ENCODE measurements around the gene C3AR1. TPM values are rescaled to one million over a fixed set of nuclear protein-coding genes. Genes with fewer than 3 reads are reported as not detected.

Gene C3AR1
- total RNA-seq, 1 experiment from 2014 or later = not detected

GRCh38 chr12:8035440-8036010 is 30.6 kb downstream of the C3AR1 start:
- H3K56ac ChIP-seq (ENCODE audit: insufficient read length, low read depth, low read length) = no peak overlapping the region
- H3K9me3 Mint-ChIP-seq = no peaks in the 10 kb centered on the region
- no peak overlapping the region for H2AK5ac ChIP-seq (ENCODE audit: insufficient read length, low read length)
- H3K4me3 Mint-ChIP-seq = peak overlapping the region in 1 of 2 experiments; percentile 42; a peak in 2 of 5 replicates
- H3K79me1 ChIP-seq (ENCODE audit: insufficient read depth, low read depth, low read length, poor library complexity, severe bottlenecking) = no peaks in the 10 kb centered on the region
- H2BK15ac ChIP-seq (ENCODE audit: low read depth, low read length) = no peak overlapping the region
- H2BK12ac ChIP-seq (ENCODE audit: insufficient read length, low read depth, low read length) = no peak overlapping the region
- peaks cover 59 to 67% of the 10 kb centered on the region in 2 experiments for H3K4me1 Mint-ChIP-seq
- no peak overlapping the region for H4K91ac ChIP-seq (ENCODE audit: insufficient read length, low read depth, low read length)
- no peak overlapping the region for H3K23ac ChIP-seq (ENCODE audit: insufficient read length, low read depth, low read length)
- no peak for DNase-seq
- H3K9ac ChIP-seq (ENCODE audit: extremely low read depth, insufficient read length, low read length) = no peak overlapping the region
- no peak overlapping the region for H2BK5ac ChIP-seq (ENCODE audit: insufficient read length, low read length)
- no peak overlapping the region for H2AFZ ChIP-seq (ENCODE audit: low read length)
- H4K20me1 ChIP-seq (ENCODE audit: control insufficient read depth, insufficient read depth, insufficient read length) = no peaks in the 10 kb centered on the region
- H3K9me3 ChIP-seq (ENCODE audit: control insufficient read depth, low read depth, low read length) = no peaks in the 10 kb centered on the region
- H3K23me2 ChIP-seq (ENCODE audit: insufficient read length, low read depth, low read length, poor library complexity, severe bottlenecking) = peaks cover 14% of the 10 kb centered on the region
- no peak overlapping the region for H3K4ac ChIP-seq (ENCODE audit: low read depth, low read length)
- no peak overlapping the region for H3K18ac ChIP-seq (ENCODE audit: insufficient read length, low read depth, low read length)
- TF ChIP-seq CTCF (conservative IDR thresholded peaks at IDR 0.05) = no peak
- no peak overlapping the region; a peak in 2 of 7 replicates for H3K27ac Mint-ChIP-seq
- H3K27me3 Mint-ChIP-seq (ENCODE audit: low read depth) = peaks cover 8% of the 10 kb centered on the region
- H2BK20ac ChIP-seq (ENCODE audit: low read depth, low read length, poor library complexity, severe bottlenecking) = no peak overlapping the region
- no peaks in the 10 kb centered on the region; the same call in 1 of the 2 replicates for H3K79me2 ChIP-seq (ENCODE audit: insufficient read depth, low read length)
- H3K36me3 Mint-ChIP-seq (ENCODE audit: insufficient read depth in 1 of 3, low read depth in 3 of 3) = peaks cover 0 to 3% (median 1%) of the 10 kb centered on the region in 3 experiments; a peak in 2 of 7 replicates
- WGBS (ENCODE audit: extremely low coverage, insufficient read length, low lambda C conversion rate) = no CpG with 5 or more reads among the region's 5 CpGs
- no peak overlapping the region for H3K27ac ChIP-seq (ENCODE audit: insufficient read length, low read depth, low read length)
- H3K27me3 ChIP-seq (ENCODE audit: insufficient read depth, low read length) = no peaks in the 10 kb centered on the region
- peaks cover 29% of the 10 kb centered on the region; the same call in 1 of the 2 replicates for H3K4me1 ChIP-seq (ENCODE audit: insufficient read depth, low read length)
- no peak overlapping the region for H4K8ac ChIP-seq (replicated peaks; ENCODE audit: insufficient read length, low read depth, low read length)
- H2BK120ac ChIP-seq (ENCODE audit: low read depth, low read length, poor library complexity, severe bottlenecking) = no peak overlapping the region
- H3K14ac ChIP-seq (ENCODE audit: insufficient read depth, low read length) = no peak overlapping the region
- peak overlapping the region; percentile 71 for H3K4me2 ChIP-seq (ENCODE audit: insufficient read depth, insufficient read length, low read length)
- no peak overlapping the region for H4K5ac ChIP-seq (ENCODE audit: insufficient read length, low read depth, low read length)
- H3T11ph ChIP-seq (ENCODE audit: low read length) = no peak overlapping the region

Measured in H9 (cell line).